Spleen (tissue), 11 donors: Measurements from ENCODE around the gene SLC35F6. TPM values are rescaled to one million over a fixed set of nuclear protein-coding genes. Genes with fewer than 3 reads are reported as not detected.

Experiments
- DNase-seq: peaks from one replicate; pipeline ENCODE4 v3.0.0-alpha.2; 2020
- H3K27ac ChIP-seq, 8 donors: fragments of 200-600 bp; sonication (generic) in 7 of 8; 1 replicate in 4 of 8; 2 replicates in 4 of 8; pipeline versions ENCODE4 v1.5.0 to v1.8.0; 2016 to 2021; ENCODE audit warnings: inconsistent platforms in 4 of 8, mild to moderate bottlenecking in 4 of 8, moderate library complexity in 1 of 8
- H3K27me3 ChIP-seq, 7 donors: fragments of 200-600 bp; sonication (generic) in 6 of 7; replicated peaks in 1 of 7; 1 replicate in 4 of 7; 2 replicates in 3 of 7; pipeline versions ENCODE4 v1.5.0 to v1.8.0; 2016 to 2021; ENCODE audit warnings: inconsistent platforms in 3 of 7, mild to moderate bottlenecking in 1 of 7
- H3K36me3 ChIP-seq, 6 donors: fragments of 200-600 bp; sonication (generic) in 5 of 6; 1 replicate in 4 of 6; 2 replicates in 2 of 6; pipeline versions ENCODE4 v1.5.0 to v1.8.0; 2016 to 2021; ENCODE audit warnings: inconsistent platforms in 2 of 6
- H3K4me1 ChIP-seq, 6 donors: fragments of 200-600 bp; sonication (generic) in 5 of 6; 1 replicate in 3 of 6; 2 replicates in 3 of 6; pipeline versions ENCODE4 v1.5.0 to v1.8.0; 2016 to 2021; ENCODE audit warnings: inconsistent platforms in 3 of 6
- H3K4me3 ChIP-seq, 8 donors: fragments of 200-600 bp; sonication (generic) in 7 of 8; 1 replicate in 4 of 8; 2 replicates in 4 of 8; pipeline versions ENCODE4 v1.5.0 to v1.8.0; 2016 to 2021; ENCODE audit warnings: inconsistent platforms in 4 of 8, mild to moderate bottlenecking in 4 of 8, moderate library complexity in 2 of 8
- H3K9me3 ChIP-seq, 8 donors: fragments of 200-600 bp; sonication (generic) in 7 of 8; 1 replicate in 4 of 8; 2 replicates in 4 of 8; pipeline versions ENCODE4 v1.5.0 to v1.8.0; 2016 to 2021; ENCODE audit warnings: inconsistent platforms in 4 of 8
- POLR2A ChIP-seq, 3 donors: fragments of 450-650 bp; IDR thresholded peaks; one replicate each; pipeline ENCODE4 v1.5.1; 2017; ENCODE audit warnings: antibody characterized with exemption in 3 of 3, mild to moderate bottlenecking in 1 of 3
- POLR2AphosphoS5 ChIP-seq, 3 donors: sonication (generic); formaldehyde crosslinking; IDR thresholded peaks; one replicate each; pipeline ENCODE4 v1.5.1; 2017; ENCODE audit warnings: antibody characterized with exemption in 3 of 3
- WGBS, 5 donors: extraction: QIAGEN DNeasy Blood & Tissue Kit in 3 of 5; methylation state at CpG; one replicate each; pipeline versions ENCODE4 v1.1.5 to v1.1.7; 2013 to 2018; 5-methylcytosine and 5-hydroxymethylcytosine counted together
- intact Hi-C: fragments of 100-400 bp; cut with DNase I; formaldehyde crosslinking; loops from one replicate; pipeline ENCODE4 v1.15.0; 2023; ENCODE audit warnings: low total_unique reads
- polyA plus RNA-seq, 3 donors: library from polyadenylated mRNA; stranded (reverse); fragments of 200-250 nt; gene quantifications; one replicate each; pipeline ENCODE4 v1.2.1, GENCODE V29; 2013
- total RNA-seq, 7 donors: library from RNA; depleted of rRNA in 3 of 7; stranded (reverse); fragments of >200 nt in 3 of 7; fragmentation: NEBNext Ultra II Directional in 4 of 7; extraction: Animal tissue kit (Norgen Biotek cat#: 25700) in 4 of 7; gene quantifications; one replicate each; pipeline versions ENCODE4 v1.1.0 to v1.2.1, GENCODE V29; 2016 to 2021
- TF ChIP-seq, protein P1 (sequence below), 11 experiments: fragments of 200-600 bp in 7 of 11; fragments of 450-650 bp in 4 of 11; sonication (generic) in 4 of 11; IDR thresholded peaks in 8 of 11; conservative IDR thresholded peaks in 3 of 11; 1 replicate in 7 of 11; 2 replicates in 4 of 11; pipeline versions ENCODE4 v1.4.0 to v1.8.0; 2016 to 2021; ENCODE audit warnings: antibody characterized with exemption in 11 of 11, inconsistent platforms in 4 of 11, mild to moderate bottlenecking in 1 of 11
- donor health status: healthy with polysubstance abuse.
- donor health status: DM: no; HTN: no; CAD: no; lungs with moderate emphysema.
- donor health status: DM: no; HTN: no; CAD: no.
- donor health status: Bipolar disorder and iron deficiency.
- donor health status: healthy.
- donor health status: DM: no; HTN: no; CAD: no.
- donor health status: DM: yes; HTN: yes; CAD: no.

Gene SLC35F6
- total and polyA plus RNA-seq, 10 donors, result 5.3 to 50.2 (median 30.1) TPM

GRCh38 chr2:26780203-26780760 lies 16.2 kb downstream of the SLC35F6 start:
- Histone ChIP-seq H3K27ac (peak overlapping the region in 3 of 8 donors; percentile 37 to 56 (median 51)), H3K9me3 (no peaks in the 10 kb centered on the region), H3K36me3 (peaks cover 0 to 66% (median 57%) of the 10 kb centered on the region in 6 donors), H3K4me3 (no peak overlapping the region), H3K4me1 (peaks cover 0 to 16% (median 5%) of the 10 kb centered on the region in 6 donors), H3K27me3 (no peaks in the 10 kb centered on the region)
- DNase-seq, result no peak
- WGBS, 5 donors, result 70 to 94% (median 83%) methylated on average over 4 of the region's 4 CpGs
- intact Hi-C loops, result no loop called here
- no peak for TF ChIP-seq POLR2A (IDR thresholded peaks at IDR 0.05)
- no peak for TF ChIP-seq POLR2AphosphoS5 (IDR thresholded peaks at IDR 0.05)
- TF ChIP-seq, protein P1, sequence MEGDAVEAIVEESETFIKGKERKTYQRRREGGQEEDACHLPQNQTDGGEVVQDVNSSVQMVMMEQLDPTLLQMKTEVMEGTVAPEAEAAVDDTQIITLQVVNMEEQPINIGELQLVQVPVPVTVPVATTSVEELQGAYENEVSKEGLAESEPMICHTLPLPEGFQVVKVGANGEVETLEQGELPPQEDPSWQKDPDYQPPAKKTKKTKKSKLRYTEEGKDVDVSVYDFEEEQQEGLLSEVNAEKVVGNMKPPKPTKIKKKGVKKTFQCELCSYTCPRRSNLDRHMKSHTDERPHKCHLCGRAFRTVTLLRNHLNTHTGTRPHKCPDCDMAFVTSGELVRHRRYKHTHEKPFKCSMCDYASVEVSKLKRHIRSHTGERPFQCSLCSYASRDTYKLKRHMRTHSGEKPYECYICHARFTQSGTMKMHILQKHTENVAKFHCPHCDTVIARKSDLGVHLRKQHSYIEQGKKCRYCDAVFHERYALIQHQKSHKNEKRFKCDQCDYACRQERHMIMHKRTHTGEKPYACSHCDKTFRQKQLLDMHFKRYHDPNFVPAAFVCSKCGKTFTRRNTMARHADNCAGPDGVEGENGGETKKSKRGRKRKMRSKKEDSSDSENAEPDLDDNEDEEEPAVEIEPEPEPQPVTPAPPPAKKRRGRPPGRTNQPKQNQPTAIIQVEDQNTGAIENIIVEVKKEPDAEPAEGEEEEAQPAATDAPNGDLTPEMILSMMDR (IDR thresholded peaks at IDR 0.05 in 8 of 11, conservative IDR thresholded peaks at IDR 0.05 in 3 of 11), result no peak

DNA sequence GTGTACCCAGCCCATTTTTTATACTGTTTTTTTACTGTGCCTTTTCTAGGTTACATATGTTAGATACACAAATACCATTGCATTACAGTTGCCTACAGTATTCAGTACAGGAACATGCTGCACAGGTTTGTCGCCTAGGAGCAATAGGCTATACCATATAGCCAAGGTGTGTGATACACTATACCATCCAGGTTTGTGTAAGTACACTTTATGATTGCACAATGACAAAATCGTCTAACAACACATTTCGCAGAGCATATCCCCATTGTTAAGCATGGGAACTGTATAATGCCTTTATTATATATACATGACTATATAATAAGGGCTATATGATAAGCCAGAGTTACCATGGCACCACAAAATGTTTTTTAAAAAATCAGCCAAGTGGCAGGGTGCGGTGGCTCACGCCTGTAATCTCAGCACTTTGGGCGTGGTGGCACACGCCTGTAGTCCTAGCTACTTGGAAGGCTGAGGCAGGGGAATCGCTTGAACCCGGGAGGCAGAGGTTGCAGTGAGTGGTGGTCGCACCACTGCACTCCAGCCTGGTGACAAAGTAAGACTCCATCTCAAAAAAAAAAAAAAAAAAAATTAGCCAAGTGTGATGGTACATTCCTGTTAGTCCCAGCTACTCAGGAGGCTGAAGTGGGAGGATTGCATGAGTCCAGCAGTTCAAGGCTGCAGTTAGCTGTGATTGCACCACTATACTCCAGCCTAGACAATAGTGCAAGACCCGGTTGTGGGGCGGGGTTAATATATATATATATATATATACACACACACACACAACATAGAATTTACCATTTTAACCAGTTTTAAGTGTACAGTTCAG lies 19.0 kb downstream of the SLC35F6 start:
- no peak for DNase-seq
- TF ChIP-seq POLR2AphosphoS5 (IDR thresholded peaks at IDR 0.05) (peak in 2 of 3 donors; percentile 26 to 32), POLR2A (IDR thresholded peaks at IDR 0.05) (no peak)
- peaks cover 0 to 38% (median 29%) of the 10 kb centered on the region in 6 donors for H3K36me3 ChIP-seq
- H3K27ac ChIP-seq, result no peak overlapping the region
- 85 to 94% (median 89%) methylated on average over 12 of the region's 12 CpGs for WGBS, 5 donors
- H3K27me3 ChIP-seq, result no peaks in the 10 kb centered on the region
- intact Hi-C loops, result no loop called here
- no peaks in the 10 kb centered on the region for H3K9me3 ChIP-seq
- no peak overlapping the region for H3K4me3 ChIP-seq
- peaks cover 3 to 40% (median 18%) of the 10 kb centered on the region in 6 donors for H3K4me1 ChIP-seq

DNA sequence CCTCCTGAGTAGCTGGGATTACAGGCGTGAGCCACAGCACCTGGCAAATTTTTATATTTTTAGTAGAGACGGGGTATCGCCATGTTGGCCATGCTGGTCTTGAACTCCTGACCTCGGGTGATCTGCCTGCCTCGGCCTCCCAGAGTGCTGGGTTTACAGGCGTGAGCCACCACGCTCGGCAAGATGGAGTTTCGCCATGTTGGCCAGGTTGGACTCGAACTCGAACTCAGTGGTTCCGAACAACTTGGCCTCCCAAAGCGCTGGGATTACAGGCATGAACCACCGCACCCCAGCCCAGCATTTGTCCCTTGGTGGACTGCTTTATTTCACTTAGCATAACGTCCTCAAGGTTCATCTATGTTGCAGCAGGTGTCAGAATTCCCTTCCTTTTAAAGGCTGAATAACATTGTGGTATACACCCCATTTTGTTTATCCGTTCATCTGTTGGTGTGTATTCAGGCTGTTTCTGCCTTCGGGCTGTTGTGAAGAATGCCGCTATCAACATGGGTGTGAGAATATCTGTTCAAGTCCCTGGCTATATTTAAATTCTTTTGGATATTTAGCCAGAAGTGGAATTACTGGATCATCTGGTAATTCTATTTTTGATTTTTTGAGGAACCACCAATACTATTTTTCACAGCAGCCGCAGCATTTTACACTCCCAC lies 20.6 kb downstream of the SLC35F6 start:
- peak overlapping the region in 4 of 8 donors; percentile 89 to 97 (median 92) for H3K4me3 ChIP-seq
- WGBS, 5 donors, result 93 to 96% (median 95%) methylated on average over 19 of the region's 19 CpGs

DNA sequence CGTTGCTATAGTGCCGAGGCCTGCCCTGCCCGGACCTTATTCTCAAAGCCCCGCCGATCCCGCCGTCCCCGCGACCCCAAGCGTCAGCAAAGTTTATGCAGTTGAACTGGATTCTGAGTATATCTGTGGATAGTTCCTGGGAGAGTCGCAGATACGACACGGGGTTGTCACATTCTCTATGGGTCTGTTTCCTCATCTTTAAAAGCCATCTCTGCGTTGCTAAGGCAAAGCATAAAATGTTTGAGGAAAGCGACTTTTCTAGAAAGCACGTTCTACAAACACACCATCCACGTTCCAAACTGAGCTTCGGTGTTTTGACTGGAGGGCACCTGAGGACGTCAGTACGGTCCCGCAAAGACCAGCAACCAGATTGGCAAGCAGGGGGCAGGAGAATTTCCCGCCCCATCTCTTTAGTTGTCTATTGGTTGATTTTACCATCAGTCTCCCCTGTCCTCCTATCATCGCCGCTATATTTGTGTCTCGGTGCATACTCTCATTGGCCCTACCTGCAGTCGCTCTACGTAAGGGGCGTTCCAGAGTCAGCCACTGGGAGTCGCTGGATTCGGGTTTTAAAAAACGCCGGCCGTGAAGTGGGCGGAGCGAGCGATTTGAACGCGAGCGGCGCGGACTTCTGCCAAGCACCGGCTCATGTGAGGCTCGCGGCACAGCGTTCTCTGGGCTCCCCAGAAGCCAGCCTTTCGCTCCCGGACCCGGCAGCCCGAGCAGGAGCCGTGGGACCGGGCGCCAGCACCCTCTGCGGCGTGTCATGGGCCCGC lies 21.5 kb downstream of the SLC35F6 start, which contains the start of gene CENPA:
CENPA (plus strand) TSS at position 626 of the 776 bp plus-strand sequence; CDS start at position 767, 141 bp downstream.
- Histone ChIP-seq H3K27me3 (no peaks in the 10 kb centered on the region), H3K36me3 (peaks cover 0 to 13% (median 4%) of the 10 kb centered on the region in 6 donors), H3K9me3 (peaks cover 0 to 2% (median 0%) of the 10 kb centered on the region in 8 donors), H3K27ac (peak within 1 kb of the TSS in 5 of 8 donors; percentile 55 to 79 (median 74)), H3K4me1 (peaks cover 3 to 36% (median 18%) of the 10 kb centered on the region in 6 donors), H3K4me3 (peak within 1 kb of the TSS; percentile 76 to 97 (median 90))
- TF ChIP-seq POLR2AphosphoS5 (IDR thresholded peaks at IDR 0.05) (peak; percentile 76 to 91 (median 85)), POLR2A (IDR thresholded peaks at IDR 0.05) (no peak)
- TF ChIP-seq, protein P1 (IDR thresholded peaks at IDR 0.05 in 8 of 11, conservative IDR thresholded peaks at IDR 0.05 in 3 of 11), result peak; percentile 25 to 74 (median 59)
- intact Hi-C loops, result no loop called here
- 1% methylated on average over 52 to 55 of the region's 55 CpGs for WGBS, 5 donors
- DNase-seq, result peak; percentile 97

More for the DNA sequence above, 20.6 kb downstream of the SLC35F6 start:
- no peaks in the 10 kb centered on the region for H3K9me3 ChIP-seq
- DNase-seq, result no peak
- H3K27me3 ChIP-seq, result no peaks in the 10 kb centered on the region
- peaks cover 3 to 43% (median 18%) of the 10 kb centered on the region in 6 donors for H3K4me1 ChIP-seq
- peak overlapping the region in 2 of 8 donors; percentile 74 for H3K27ac ChIP-seq
- peak; percentile 28 to 42 (median 42) for TF ChIP-seq POLR2AphosphoS5 (IDR thresholded peaks at IDR 0.05)
- TF ChIP-seq POLR2A (IDR thresholded peaks at IDR 0.05), result no peak
- H3K36me3 ChIP-seq, result peaks cover 0 to 22% (median 13%) of the 10 kb centered on the region in 6 donors
- intact Hi-C loops, result no loop called here
